HepG2 (cell line): ENCODE data around the gene RAG2. TPM values are rescaled to one million over a fixed set of nuclear protein-coding genes. Genes with fewer than 3 reads are reported as not detected.
A peak's percentile ranks its signal among the peaks of the same experiment; 100 is the strongest.

Experiments used
- ATF7-NPFF ChIP-seq: sonication (generic); formaldehyde crosslinking; IDR thresholded peaks from 2 replicates; pipeline ENCODE4 v1.8.1; 2023; ENCODE audit warnings: mild to moderate bottlenecking, low read depth, missing genetic modification reagents, moderate library complexity
- CENPT ChIP-seq: sonication (generic); formaldehyde crosslinking; IDR thresholded peaks from 2 replicates; pipeline ENCODE4 v1.8.0; 2022; ENCODE audit warnings: low read depth, mild to moderate bottlenecking, moderate library complexity, missing genetic modification reagents
- ETV5 ChIP-seq: IDR thresholded peaks from 2 replicates; pipeline ENCODE4 v1.6.1; 2018; ENCODE audit warnings: missing biosample characterization, missing genetic modification reagents, inconsistent platforms, borderline replicate concordance
- FOXP1 ChIP-seq, 2 experiments: fragments of 450-650 bp in 1 of 2; IDR thresholded peaks; 2 replicates each; pipeline ENCODE4 v1.6.1; 2017 to 2018; ENCODE audit warnings: antibody characterized with exemption in 1 of 2
- MAFF ChIP-seq: IDR thresholded peaks from 2 replicates; pipeline ENCODE4 v1.6.1; 2011; ENCODE audit warnings: low read depth, low read length, improper control_type of control experiment
- MTF2 ChIP-seq: sonication (generic); formaldehyde crosslinking; IDR thresholded peaks from 2 replicates; pipeline ENCODE4 v1.5.0; 2020; ENCODE audit warnings: missing genetic modification reagents, borderline replicate concordance
- MXD4 ChIP-seq: IDR thresholded peaks from 2 replicates; pipeline ENCODE4 v1.6.1; 2016; ENCODE audit warnings: mild to moderate bottlenecking, missing biosample characterization, missing genetic modification reagents
- TP53 ChIP-seq: sonication (generic); formaldehyde crosslinking; conservative IDR thresholded peaks from 2 replicates; pipeline ENCODE4 v1.4.0; 2020; ENCODE audit warnings: missing genetic modification reagents
- ZNF775 ChIP-seq: sonication (generic); formaldehyde crosslinking; IDR thresholded peaks from 2 replicates; pipeline ENCODE4 v1.4.0; 2020; ENCODE audit warnings: missing genetic modification reagents, mild to moderate bottlenecking, moderate library complexity, borderline replicate concordance
- polyA plus RNA-seq, 8 experiments: library from polyadenylated mRNA; depleted of rRNA in 3 of 8; stranded (reverse) in 7 of 8; unstranded in 1 of 8; fragments of >200 nt; fragmentation: Illumina TruSeq in 4 of 8; extraction: Trizol in 4 of 8; gene quantifications; 2 replicates each; pipeline versions ENCODE4 v1.2.1 to v1.2.3, GENCODE V29; 2011 to 2016; ENCODE audit warnings: low read depth in 4 of 8, missing spikeins in 1 of 8, mixed read lengths in 1 of 8; ENCODE audit not compliant: insufficient read depth in 1 of 8
- total RNA-seq, 5 experiments: library from RNA; depleted of rRNA; stranded (reverse); fragments of >200 nt; fragmentation: Illumina TruSeq; extraction: Trizol; gene quantifications; 2 replicates each; pipeline ENCODE4 v1.2.3, GENCODE V29; 2016; ENCODE audit warnings: low read depth in 1 of 5
- TF ChIP-seq, protein P1 (sequence below): IDR thresholded peaks from 2 replicates; pipeline ENCODE4 v1.6.1; 2016
- TF ChIP-seq, protein P2 (sequence below): sonication (generic); formaldehyde crosslinking; IDR thresholded peaks from 2 replicates; pipeline ENCODE4 v1.4.0; 2020; ENCODE audit warnings: missing genetic modification reagents
- TF ChIP-seq, protein P3 (sequence below): sonication (generic); formaldehyde crosslinking; IDR thresholded peaks from 2 replicates; pipeline ENCODE4 v1.4.0; 2020; ENCODE audit warnings: mild to moderate bottlenecking, missing genetic modification reagents
- TF ChIP-seq, protein P4 (sequence below): sonication (generic); formaldehyde crosslinking; IDR thresholded peaks from 2 replicates; pipeline ENCODE4 v1.8.0; 2022; ENCODE audit warnings: mild to moderate bottlenecking, missing genetic modification reagents; ENCODE audit not compliant: insufficient replicate concordance

Gene RAG2
- total and polyA plus RNA-seq, 2 of the 13 experiments (the other 11 are each of a cell fraction or from before 2014, with no cell fraction given), result not detected

DNA sequence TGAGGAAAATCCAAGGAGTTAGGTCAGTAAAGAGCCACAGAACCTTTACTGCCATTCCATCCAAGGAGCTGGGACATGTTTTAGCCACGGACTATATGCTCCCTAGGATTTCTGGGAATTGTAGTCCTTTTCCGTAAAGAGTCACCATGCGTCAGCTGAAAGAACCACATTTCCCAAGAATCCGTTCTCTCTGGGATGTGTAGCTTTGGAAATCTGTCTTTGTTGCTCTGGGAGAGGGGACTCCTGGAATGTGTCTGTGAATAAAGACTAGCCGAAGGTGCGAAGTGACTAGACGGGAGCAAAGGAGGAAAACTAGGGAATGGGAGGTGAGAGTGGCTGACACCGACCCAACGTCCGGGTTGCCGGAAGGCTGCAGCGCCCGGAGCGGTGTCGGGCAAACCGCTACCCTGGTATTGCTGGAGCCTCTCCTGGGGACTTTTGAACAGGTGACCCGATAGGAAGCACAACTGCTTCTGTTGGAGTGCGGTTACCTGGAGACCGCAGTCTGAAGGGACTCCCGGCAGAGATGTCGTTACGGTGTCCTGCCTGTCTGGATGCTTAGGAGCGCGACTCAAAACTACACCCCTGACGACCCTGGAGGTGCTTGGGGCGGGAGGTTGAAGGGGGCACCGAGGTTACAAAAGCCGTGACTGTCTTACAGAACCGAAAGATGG is 3.6 kb downstream of the RAG2 start, which contains the start of gene IFTAP (continued):
- TF ChIP-seq TP53 (CRISPR knock-in tag) (peak; percentile 86; the same call in 1 of the 2 replicates), ATF7-NPFF (no peak), MXD4 (CRISPR knock-in tag) (0 out of 2 replicates have a peak, but pooled peaks have one; percentile 29), FOXP1 (IDR thresholded peaks at IDR 0.05) (no peak), FOXP1 (CRISPR knock-in tag; IDR thresholded peaks at IDR 0.05) (peak; percentile 60), MTF2 (CRISPR knock-in tag) (no peak), ZNF775 (CRISPR knock-in tag) (no peak), MAFF (0 out of 2 replicates have a peak, but pooled peaks have one; percentile 12), ETV5 (CRISPR knock-in tag) (peak; percentile 10; the same call in 1 of the 2 replicates), CENPT (CRISPR knock-in tag) (no peak)
- TF ChIP-seq, protein P1, sequence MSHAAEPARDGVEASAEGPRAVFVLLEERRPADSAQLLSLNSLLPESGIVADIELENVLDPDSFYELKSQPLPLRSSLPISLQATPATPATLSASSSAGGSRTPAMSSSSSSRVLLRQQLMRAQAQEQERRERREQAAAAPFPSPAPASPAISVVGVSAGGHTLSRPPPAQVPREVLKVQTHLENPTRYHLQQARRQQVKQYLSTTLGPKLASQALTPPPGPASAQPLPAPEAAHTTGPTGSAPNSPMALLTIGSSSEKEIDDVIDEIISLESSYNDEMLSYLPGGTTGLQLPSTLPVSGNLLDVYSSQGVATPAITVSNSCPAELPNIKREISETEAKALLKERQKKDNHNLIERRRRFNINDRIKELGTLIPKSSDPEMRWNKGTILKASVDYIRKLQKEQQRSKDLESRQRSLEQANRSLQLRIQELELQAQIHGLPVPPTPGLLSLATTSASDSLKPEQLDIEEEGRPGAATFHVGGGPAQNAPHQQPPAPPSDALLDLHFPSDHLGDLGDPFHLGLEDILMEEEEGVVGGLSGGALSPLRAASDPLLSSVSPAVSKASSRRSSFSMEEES, result peak; percentile 54; the same call in 1 of the 2 replicates
- TF ChIP-seq, protein P2, sequence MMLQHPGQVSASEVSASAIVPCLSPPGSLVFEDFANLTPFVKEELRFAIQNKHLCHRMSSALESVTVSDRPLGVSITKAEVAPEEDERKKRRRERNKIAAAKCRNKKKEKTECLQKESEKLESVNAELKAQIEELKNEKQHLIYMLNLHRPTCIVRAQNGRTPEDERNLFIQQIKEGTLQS (CRISPR knock-in tag), result no peak
- TF ChIP-seq, protein P3, sequence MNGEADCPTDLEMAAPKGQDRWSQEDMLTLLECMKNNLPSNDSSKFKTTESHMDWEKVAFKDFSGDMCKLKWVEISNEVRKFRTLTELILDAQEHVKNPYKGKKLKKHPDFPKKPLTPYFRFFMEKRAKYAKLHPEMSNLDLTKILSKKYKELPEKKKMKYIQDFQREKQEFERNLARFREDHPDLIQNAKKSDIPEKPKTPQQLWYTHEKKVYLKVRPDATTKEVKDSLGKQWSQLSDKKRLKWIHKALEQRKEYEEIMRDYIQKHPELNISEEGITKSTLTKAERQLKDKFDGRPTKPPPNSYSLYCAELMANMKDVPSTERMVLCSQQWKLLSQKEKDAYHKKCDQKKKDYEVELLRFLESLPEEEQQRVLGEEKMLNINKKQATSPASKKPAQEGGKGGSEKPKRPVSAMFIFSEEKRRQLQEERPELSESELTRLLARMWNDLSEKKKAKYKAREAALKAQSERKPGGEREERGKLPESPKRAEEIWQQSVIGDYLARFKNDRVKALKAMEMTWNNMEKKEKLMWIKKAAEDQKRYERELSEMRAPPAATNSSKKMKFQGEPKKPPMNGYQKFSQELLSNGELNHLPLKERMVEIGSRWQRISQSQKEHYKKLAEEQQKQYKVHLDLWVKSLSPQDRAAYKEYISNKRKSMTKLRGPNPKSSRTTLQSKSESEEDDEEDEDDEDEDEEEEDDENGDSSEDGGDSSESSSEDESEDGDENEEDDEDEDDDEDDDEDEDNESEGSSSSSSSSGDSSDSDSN (CRISPR knock-in tag), result peak; percentile 58; the same call in 1 of the 2 replicates
- TF ChIP-seq, protein P4, sequence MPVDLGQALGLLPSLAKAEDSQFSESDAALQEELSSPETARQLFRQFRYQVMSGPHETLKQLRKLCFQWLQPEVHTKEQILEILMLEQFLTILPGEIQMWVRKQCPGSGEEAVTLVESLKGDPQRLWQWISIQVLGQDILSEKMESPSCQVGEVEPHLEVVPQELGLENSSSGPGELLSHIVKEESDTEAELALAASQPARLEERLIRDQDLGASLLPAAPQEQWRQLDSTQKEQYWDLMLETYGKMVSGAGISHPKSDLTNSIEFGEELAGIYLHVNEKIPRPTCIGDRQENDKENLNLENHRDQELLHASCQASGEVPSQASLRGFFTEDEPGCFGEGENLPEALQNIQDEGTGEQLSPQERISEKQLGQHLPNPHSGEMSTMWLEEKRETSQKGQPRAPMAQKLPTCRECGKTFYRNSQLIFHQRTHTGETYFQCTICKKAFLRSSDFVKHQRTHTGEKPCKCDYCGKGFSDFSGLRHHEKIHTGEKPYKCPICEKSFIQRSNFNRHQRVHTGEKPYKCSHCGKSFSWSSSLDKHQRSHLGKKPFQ, result no peak
